DOHH2 (cell line): ENCODE measurements around the gene PIK3R3.

ENCODE experiments used
- H3F3A ChIP-seq: fragments of 200-600 bp; sonication (generic), shearing (Covaris generic); 2 replicates; pipeline ENCODE4 v1.6.0; 2016; ENCODE audit warnings: antibody characterized with exemption, mild to moderate bottlenecking; ENCODE audit not compliant: control insufficient read depth, insufficient read depth
- H3K27ac ChIP-seq: fragments of 200-600 bp; sonication (generic); 2 replicates; pipeline ENCODE4 v1.5.1; 2014; ENCODE audit warnings: low read depth, mild to moderate bottlenecking, low read length, moderate library complexity
- H3K27me3 ChIP-seq: fragments of 200-600 bp; sonication (generic); 2 replicates; pipeline ENCODE4 v1.6.1; 2014; ENCODE audit warnings: mild to moderate bottlenecking, low read length, mixed read lengths; ENCODE audit not compliant: control insufficient read depth
- H3K36me3 ChIP-seq: fragments of 200-600 bp; sonication (generic); 2 replicates; pipeline ENCODE4 v1.6.1; 2014; ENCODE audit warnings: mild to moderate bottlenecking, low read length, moderate library complexity, mixed read lengths; ENCODE audit not compliant: control insufficient read depth
- H3K4me1 ChIP-seq: fragments of 200-600 bp; sonication (generic); 2 replicates; pipeline ENCODE4 v1.6.1; 2014; ENCODE audit warnings: mild to moderate bottlenecking, low read length, mixed read lengths; ENCODE audit not compliant: control insufficient read depth
- H3K4me2 ChIP-seq: fragments of 200-600 bp; sonication (generic); 2 replicates; pipeline ENCODE4 v1.6.0; 2014; ENCODE audit warnings: mild to moderate bottlenecking, low read length, moderate library complexity
- H3K4me3 ChIP-seq: fragments of 200-600 bp; sonication (generic); 2 replicates; pipeline ENCODE4 v1.5.1; 2014; ENCODE audit warnings: mild to moderate bottlenecking, low read length, mixed read lengths
- H3K79me2 ChIP-seq: fragments of 200-600 bp; sonication (generic); 2 replicates; pipeline ENCODE4 v1.6.1; 2014; ENCODE audit warnings: mild to moderate bottlenecking, low read length, mixed read lengths; ENCODE audit not compliant: control insufficient read depth
- H3K9me2 ChIP-seq: fragments of 200-600 bp; sonication (generic); replicated peaks from 2 replicates; pipeline ENCODE4 v1.6.1; 2014; ENCODE audit warnings: mild to moderate bottlenecking, low read length, mixed read lengths; ENCODE audit not compliant: control insufficient read depth
- H3K9me3 ChIP-seq: fragments of 200-600 bp; sonication (generic); 2 replicates; pipeline ENCODE4 v1.6.1; 2014; ENCODE audit warnings: antibody characterized with exemption, low read length, mixed read lengths; ENCODE audit not compliant: control insufficient read depth, insufficient read depth
- H4K20me1 ChIP-seq: fragments of 200-600 bp; sonication (generic); 2 replicates; pipeline ENCODE4 v1.6.0; 2014; ENCODE audit warnings: low read depth, mild to moderate bottlenecking, antibody characterized with exemption, low read length, moderate library complexity; ENCODE audit not compliant: control insufficient read depth, insufficient read depth
- EZH2phosphoT487 ChIP-seq: fragments of 200-600 bp; sonication (generic); IDR thresholded peaks from 2 replicates; pipeline ENCODE4 v1.6.1; 2017; ENCODE audit warnings: borderline replicate concordance, mild to moderate bottlenecking, antibody characterized with exemption, low read length, moderate library complexity, mixed read lengths
- TF ChIP-seq, protein P1 (sequence below): fragments of 200-600 bp; sonication (generic); IDR thresholded peaks from one replicate; pipeline ENCODE4 v1.5.1; 2014; ENCODE audit warnings: antibody characterized with exemption, mild to moderate bottlenecking, low read depth, low read length; ENCODE audit not compliant: poor library complexity, severe bottlenecking

Gene PIK3R3

DNA sequence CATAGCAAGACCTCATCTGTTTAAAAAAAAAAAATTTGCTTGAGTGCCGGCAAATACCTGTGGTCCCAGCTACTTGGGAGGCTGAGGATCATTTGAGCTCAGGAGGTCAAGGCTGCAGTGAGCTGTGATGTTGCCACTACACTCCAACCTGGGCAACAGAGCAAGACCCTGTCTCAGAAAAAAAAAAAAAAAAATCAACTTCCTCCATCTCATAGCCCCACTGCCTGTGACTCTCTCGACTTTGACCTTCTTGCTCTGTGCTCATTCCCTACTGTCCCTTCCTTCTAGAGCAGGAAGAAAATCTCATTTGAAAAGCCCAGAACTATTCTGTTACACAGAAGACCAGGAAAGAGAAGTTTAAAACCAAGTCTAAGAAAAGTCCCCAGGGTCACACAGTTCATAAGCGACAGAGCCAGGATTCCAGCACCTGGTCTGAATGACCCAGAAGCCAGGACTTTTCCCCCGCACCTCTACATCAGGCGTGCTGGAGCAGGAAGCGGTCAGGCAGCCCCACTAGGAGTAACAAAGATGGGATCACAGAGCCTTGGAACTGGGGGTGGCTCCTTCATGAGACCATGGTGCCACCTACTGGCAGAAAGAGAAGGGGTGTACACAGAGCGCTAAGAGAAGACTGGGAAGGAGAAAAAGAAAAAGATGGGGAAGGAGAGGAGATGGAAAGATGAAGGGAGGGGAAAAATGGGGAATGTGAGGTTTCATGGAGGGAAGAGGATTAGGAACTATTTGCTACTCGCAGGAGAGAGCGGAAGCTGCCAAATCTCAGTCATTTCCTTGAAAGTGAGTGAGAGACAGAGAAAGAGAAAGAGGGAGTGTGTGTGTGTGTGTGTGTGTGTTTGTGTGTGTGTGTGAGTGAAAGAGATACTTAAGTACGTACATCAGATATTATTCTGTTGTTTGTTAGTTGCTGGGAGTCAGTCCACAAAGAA is 47.0 kb upstream of the PIK3R3 start:
- no peaks in the 10 kb centered on the region for H4K20me1 ChIP-seq
- no peaks in the 10 kb centered on the region for H3K79me2 ChIP-seq
- TF ChIP-seq EZH2phosphoT487 = no peak
- TF ChIP-seq, protein P1, sequence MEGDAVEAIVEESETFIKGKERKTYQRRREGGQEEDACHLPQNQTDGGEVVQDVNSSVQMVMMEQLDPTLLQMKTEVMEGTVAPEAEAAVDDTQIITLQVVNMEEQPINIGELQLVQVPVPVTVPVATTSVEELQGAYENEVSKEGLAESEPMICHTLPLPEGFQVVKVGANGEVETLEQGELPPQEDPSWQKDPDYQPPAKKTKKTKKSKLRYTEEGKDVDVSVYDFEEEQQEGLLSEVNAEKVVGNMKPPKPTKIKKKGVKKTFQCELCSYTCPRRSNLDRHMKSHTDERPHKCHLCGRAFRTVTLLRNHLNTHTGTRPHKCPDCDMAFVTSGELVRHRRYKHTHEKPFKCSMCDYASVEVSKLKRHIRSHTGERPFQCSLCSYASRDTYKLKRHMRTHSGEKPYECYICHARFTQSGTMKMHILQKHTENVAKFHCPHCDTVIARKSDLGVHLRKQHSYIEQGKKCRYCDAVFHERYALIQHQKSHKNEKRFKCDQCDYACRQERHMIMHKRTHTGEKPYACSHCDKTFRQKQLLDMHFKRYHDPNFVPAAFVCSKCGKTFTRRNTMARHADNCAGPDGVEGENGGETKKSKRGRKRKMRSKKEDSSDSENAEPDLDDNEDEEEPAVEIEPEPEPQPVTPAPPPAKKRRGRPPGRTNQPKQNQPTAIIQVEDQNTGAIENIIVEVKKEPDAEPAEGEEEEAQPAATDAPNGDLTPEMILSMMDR = peak; percentile 94
- peaks cover 6% of the 10 kb centered on the region for H3K4me1 ChIP-seq
- H3K4me2 ChIP-seq = peak overlapping the region; percentile 30
- H3K4me3 ChIP-seq = 0 out of 2 replicates have a peak overlapping the region, but pooled peaks have one; percentile 4
- no peaks in the 10 kb centered on the region for H3K36me3 ChIP-seq
- no peaks in the 10 kb centered on the region for H3K27me3 ChIP-seq
- no peaks in the 10 kb centered on the region for H3K9me2 ChIP-seq
- no peaks in the 10 kb centered on the region for H3F3A ChIP-seq
- H3K27ac ChIP-seq = no peak overlapping the region
- no peaks in the 10 kb centered on the region for H3K9me3 ChIP-seq

DNA sequence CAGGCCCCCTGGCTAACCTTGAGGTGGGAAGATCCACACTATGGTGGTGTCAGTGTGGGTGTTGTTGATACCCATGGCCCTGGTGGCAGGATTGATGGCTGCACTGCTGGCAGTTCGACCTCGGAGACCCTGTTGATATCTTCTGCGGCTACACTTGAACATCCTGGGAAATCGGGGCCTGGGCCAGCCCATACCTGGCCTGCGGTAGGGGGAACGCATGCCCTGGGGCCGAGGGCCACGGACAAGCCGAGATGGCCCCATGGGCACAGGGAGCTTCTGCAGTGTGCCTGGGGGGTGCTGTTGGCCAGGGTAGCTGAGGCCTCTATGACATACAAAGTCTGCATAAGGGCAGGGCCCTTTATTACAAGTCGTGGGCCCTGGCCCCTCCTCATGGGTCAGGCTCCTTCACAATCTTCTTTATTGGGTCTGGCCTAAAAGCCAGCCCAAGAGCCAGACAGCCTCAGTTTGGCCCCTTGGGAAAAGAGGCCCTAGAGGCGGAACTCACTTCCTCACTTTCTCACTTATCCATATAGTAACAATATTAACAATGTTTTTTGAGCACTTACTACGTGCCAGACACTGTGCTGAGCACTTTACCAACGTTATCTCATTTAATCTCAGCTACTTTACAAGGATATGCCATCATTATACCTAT is 43.9 kb upstream of the PIK3R3 start, which contains the start of gene P3R3URF:
P3R3URF (minus strand) TSS at position 278 of the 655 bp plus-strand sequence; CDS start at position 261, 17 bp downstream.
- TF ChIP-seq, protein P1 = no peak
- TF ChIP-seq EZH2phosphoT487 = no peak
- Histone ChIP-seq H3K79me2 (no peaks in the 10 kb centered on the region), H3K9me2 (no peaks in the 10 kb centered on the region), H3F3A (no peaks in the 10 kb centered on the region), H3K9me3 (no peaks in the 10 kb centered on the region), H4K20me1 (no peaks in the 10 kb centered on the region), H3K4me2 (no peak within 1 kb of the TSS), H3K27ac (no peak within 1 kb of the TSS), H3K4me1 (peaks cover 19% of the 10 kb centered on the region), H3K27me3 (no peaks in the 10 kb centered on the region), H3K36me3 (no peaks in the 10 kb centered on the region), H3K4me3 (no peak within 1 kb of the TSS)

DNA sequence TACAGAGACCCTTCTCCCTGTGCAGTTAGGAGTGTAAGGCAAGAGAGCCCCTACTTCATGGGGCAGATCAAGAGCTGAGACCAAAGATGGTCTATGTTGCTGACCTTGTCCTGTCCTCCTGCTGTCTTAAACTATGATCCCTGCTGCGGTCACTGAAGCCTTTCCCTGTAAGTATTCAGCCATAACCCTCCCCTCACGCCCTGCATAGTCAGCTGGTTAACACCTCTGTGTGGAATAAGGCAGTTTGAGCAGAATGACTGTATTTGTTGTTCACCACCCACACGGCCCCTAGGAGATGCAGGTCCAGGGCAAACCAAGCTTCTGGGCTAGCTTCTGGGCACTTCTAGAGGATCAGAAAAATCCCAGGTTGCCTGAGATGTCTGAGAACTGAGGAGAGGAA is 42.8 kb upstream of the PIK3R3 start:
- no peaks in the 10 kb centered on the region for H3F3A ChIP-seq
- no peaks in the 10 kb centered on the region for H3K9me3 ChIP-seq
- H3K79me2 ChIP-seq = no peaks in the 10 kb centered on the region
- TF ChIP-seq, protein P1 = no peak
- TF ChIP-seq EZH2phosphoT487 = no peak
- H3K4me3 ChIP-seq = no peak overlapping the region
- no peaks in the 10 kb centered on the region for H3K27me3 ChIP-seq
- no peak overlapping the region for H3K4me2 ChIP-seq
- H3K36me3 ChIP-seq = no peaks in the 10 kb centered on the region
- H3K27ac ChIP-seq = no peak overlapping the region
- peaks cover 22% of the 10 kb centered on the region for H3K4me1 ChIP-seq
- no peaks in the 10 kb centered on the region for H4K20me1 ChIP-seq
- H3K9me2 ChIP-seq = no peaks in the 10 kb centered on the region
